BJ (cell line): ENCODE results near the gene GLYR1. TPM values are rescaled to one million over a fixed set of nuclear protein-coding genes. Genes with fewer than 3 reads are reported as not detected.

Experiments
- CTCF ChIA-PET: fragments of 350-600 bp; formaldehyde crosslinking; extraction: SDS; loops from one replicate; lab custom pipeline; 2021; ENCODE audit warnings: antibody characterized with exemption, inconsistent platforms; lab: Yijun Ruan, JAX
- POLR2A ChIA-PET: fragments of 300-600 bp; sonication (Branson Sonifier 250); formaldehyde crosslinking; extraction: SDS; loops from one replicate; lab custom pipeline; 2021; ENCODE audit warnings: antibody characterized with exemption; lab: Charles Lee
- DNase-seq: peaks from one replicate; pipeline ENCODE4 v3.0.0-alpha.2; 2011; ENCODE audit warnings: low read depth
- H3K27me3 ChIP-seq: 2 replicates; pipeline ENCODE4 v1.6.0; 2011; ENCODE audit warnings: low read length; ENCODE audit not compliant: control insufficient read depth, insufficient read depth
- H3K36me3 ChIP-seq: 2 replicates; pipeline ENCODE4 v1.5.1; 2011; ENCODE audit warnings: low read length; ENCODE audit not compliant: control insufficient read depth, insufficient read depth
- H3K4me3 ChIP-seq: 2 replicates; pipeline ENCODE4 v1.5.1; 2011; ENCODE audit warnings: low read depth, mild to moderate bottlenecking, control low read depth, low read length
- CTCF ChIP-seq: IDR thresholded peaks from 2 replicates; pipeline ENCODE4 v1.5.1; 2011; ENCODE audit warnings: low read depth, mild to moderate bottlenecking, control low read depth, inconsistent platforms, low read length, moderate library complexity; ENCODE audit not compliant: insufficient read depth
- polyA plus RNA-seq: library from polyadenylated mRNA; depleted of rRNA; stranded (reverse); fragments of >200 nt; gene quantifications from 2 replicates; pipeline ENCODE4 v1.2.3, GENCODE V29; 2011

The GLYR1 gene
- polyA plus RNA-seq, 1 experiment: 41.6 TPM

- Histone ChIP-seq H3K36me3 (peaks cover 5% of the 10 kb centered on the region), H3K27me3 (no peaks in the 10 kb centered on the region), H3K4me3 (peak overlapping the region; percentile 17; the same call in 1 of the 2 replicates)
- no peak for DNase-seq
- CTCF ChIA-PET: interaction anchor here (1.2 kb wide), 1 partner anchor 106 kb away, joined by 8 read pairs; no protein-coding TSS in a partner anchor
- TF ChIP-seq CTCF: no peak
- POLR2A ChIA-PET: no interaction called here
Observed at GRCh38 chr16:4850211-4850610, 3.1 kb upstream of the GLYR1 start.

GRCh38 chr16:4847774-4848587 lies 893 bp upstream of the GLYR1 start:
- DNase-seq: no peak
- POLR2A ChIA-PET: interaction anchor here (0.6 kb wide), 2 partner anchors 14 to 79 kb away, joined by 3 to 6 read pairs; no protein-coding TSS in a partner anchor
- H3K27me3 ChIP-seq: no peaks in the 10 kb centered on the region
- CTCF ChIA-PET: no interaction called here
- H3K4me3 ChIP-seq: peak overlapping the region; percentile 97
- no peak for TF ChIP-seq CTCF
- peaks cover 5% of the 10 kb centered on the region for H3K36me3 ChIP-seq

- POLR2A ChIA-PET: interaction anchor here (1.0 kb wide), 1 partner anchor 110 kb away, joined by 6 read pairs; no protein-coding TSS in a partner anchor
- H3K27me3 ChIP-seq: no peaks in the 10 kb centered on the region
- TF ChIP-seq CTCF: 0 out of 2 replicates have a peak, but pooled peaks have one; percentile 2
- CTCF ChIA-PET: interaction anchor here (1.3 kb wide), 1 partner anchor 109 kb away, joined by 4 read pairs; no protein-coding TSS in a partner anchor
- no peak for DNase-seq
- H3K4me3 ChIP-seq: peak overlapping the region; percentile 97
- peaks cover 6% of the 10 kb centered on the region for H3K36me3 ChIP-seq
Observed at GRCh38 chr16:4846503-4846900, 586 bp downstream of the GLYR1 start.

DNA sequence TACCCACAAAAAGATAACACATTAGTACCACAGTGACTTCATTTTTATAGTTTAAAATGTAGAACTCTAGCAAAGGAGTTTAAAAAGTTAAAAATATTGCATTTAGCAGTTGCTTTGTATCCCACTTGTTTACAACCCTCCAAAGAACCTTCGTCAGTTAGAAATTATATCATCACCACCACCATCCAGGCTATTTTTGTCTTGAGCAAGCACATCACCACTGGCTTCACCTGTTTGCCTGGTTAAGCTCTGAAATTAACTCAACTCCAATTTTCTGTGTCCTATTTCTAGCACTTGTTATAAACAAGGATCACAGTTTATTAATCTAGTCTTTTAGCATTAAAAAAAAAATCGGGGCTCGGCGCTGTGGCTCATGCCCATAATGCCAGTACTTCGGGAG lies 6.1 kb downstream of the GLYR1 start:
- CTCF ChIA-PET: interaction anchor here (1.1 kb wide), 1 partner anchor 15 kb away, joined by 3 read pairs; no protein-coding TSS in a partner anchor
- no peak for DNase-seq
- POLR2A ChIA-PET: no interaction called here
- H3K4me3 ChIP-seq: no peak overlapping the region
- no peaks in the 10 kb centered on the region for H3K27me3 ChIP-seq
- no peak for TF ChIP-seq CTCF
- H3K36me3 ChIP-seq: peaks cover 19% of the 10 kb centered on the region

DNA sequence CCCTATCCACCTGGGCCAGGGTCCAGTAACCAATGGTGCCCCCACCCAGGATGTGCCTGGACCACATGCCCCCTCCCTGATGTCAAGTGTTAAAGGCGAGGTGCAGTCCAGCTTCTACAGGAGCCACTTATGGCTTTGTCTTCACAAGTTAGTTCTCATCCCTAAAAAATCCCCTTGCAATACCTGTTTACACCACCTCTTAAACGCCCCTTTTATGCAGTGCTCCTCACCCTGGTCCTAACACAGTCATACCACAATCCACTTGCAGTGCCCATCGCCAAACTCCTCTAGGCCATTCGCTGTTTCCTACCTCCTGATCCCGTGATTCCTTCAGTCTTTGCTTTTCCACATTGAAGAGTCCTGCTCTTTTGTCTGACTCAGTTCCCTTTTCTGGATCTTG lies 7.1 kb downstream of the GLYR1 start:
- Histone ChIP-seq H3K4me3 (no peak overlapping the region), H3K36me3 (peaks cover 19% of the 10 kb centered on the region), H3K27me3 (no peaks in the 10 kb centered on the region)
- DNase-seq: no peak
- POLR2A ChIA-PET: no interaction called here
- CTCF ChIA-PET: interaction anchor here (1.1 to 1.2 kb wide), 2 partner anchors 14 to 37 kb away, joined by 3 read pairs; partner anchors contain the start of gene ROGDI
- no peak for TF ChIP-seq CTCF
